Measurements from ENCODE around the gene GDPD4. TPM values are rescaled to one million over a fixed set of nuclear protein-coding genes. Genes with fewer than 3 reads are reported as not detected.

GDPD4 gene
- total RNA-seq, 1 experiment from 2014 or later: not detected

GRCh38 chr11:77201991-77202841 is 99.3 kb downstream of the GDPD4 start:
- POLR2A ChIA-PET: no interaction called here
- in situ Hi-C loops (cut with HindIII; ENCODE audit: low pct_unique_long_range_greater_than_20kb, low sequenced_read_pairs): no loop called here
- BruUV-seq (replicated peaks): no TSS peak
- Histone ChIP-seq H3K36me3 (ENCODE audit: control insufficient read depth, insufficient read depth, low read length) (no peaks in the 10 kb centered on the region), H3K9me3 (ENCODE audit: control insufficient read depth, insufficient read depth, low read depth, low read length) (no peaks in the 10 kb centered on the region), H3K4me1 (ENCODE audit: control insufficient read depth, insufficient read depth, low read length) (no peaks in the 10 kb centered on the region), H3K27me3 (ENCODE audit: control insufficient read depth, insufficient read depth, low read length) (no peaks in the 10 kb centered on the region), H3K4me3 (ENCODE audit: low read depth in 2 of 2, low read length in 2 of 2) (no peak overlapping the region), H3K27ac (ENCODE audit: low read length) (no peak overlapping the region)
- intact Hi-C loops (cut with micrococcal nuclease; ENCODE audit: unreplicated experiment): no loop called here
- no peak for ATAC-seq
- no peak for DNase-seq (ENCODE audit: low read depth, low spot score)
- TF ChIP-seq SIN3A (IDR thresholded peaks at IDR 0.05; ENCODE audit: borderline replicate concordance, insufficient read depth, low read depth, low read length) (no peak), REST (IDR thresholded peaks at IDR 0.05; ENCODE audit: insufficient read depth in 1 of 2, low read depth in 2 of 2, low read length in 1 of 2) (no peak), POLR2AphosphoS5 (IDR thresholded peaks at IDR 0.05; ENCODE audit: low read depth, low read length) (no peak), CTCF (IDR thresholded peaks at IDR 0.05) (no peak), TCF7L2 (IDR thresholded peaks at IDR 0.05; ENCODE audit: low read depth, low read length) (no peak)
- CTCF ChIA-PET: interaction anchor here (0.5 kb wide), 1 partner anchor 346 kb away, joined by 3 read pairs; no protein-coding TSS in a partner anchor

- Histone ChIP-seq H3K27me3 (ENCODE audit: control insufficient read depth, insufficient read depth, low read length) (no peaks in the 10 kb centered on the region), H3K4me1 (ENCODE audit: control insufficient read depth, insufficient read depth, low read length) (no peaks in the 10 kb centered on the region), H3K27ac (ENCODE audit: low read length) (no peak overlapping the region), H3K9me3 (ENCODE audit: control insufficient read depth, insufficient read depth, low read depth, low read length) (no peaks in the 10 kb centered on the region), H3K36me3 (ENCODE audit: control insufficient read depth, insufficient read depth, low read length) (no peaks in the 10 kb centered on the region), H3K4me3 (ENCODE audit: low read depth in 2 of 2, low read length in 2 of 2) (no peak overlapping the region)
- ATAC-seq (no peak), DNase-seq (ENCODE audit: low read depth, low spot score) (no peak)
- POLR2A ChIA-PET: no interaction called here
- BruUV-seq (replicated peaks): no TSS peak
- intact Hi-C loops (cut with micrococcal nuclease; ENCODE audit: unreplicated experiment) (no loop called here), in situ Hi-C loops (cut with HindIII; ENCODE audit: low pct_unique_long_range_greater_than_20kb, low sequenced_read_pairs) (no loop called here)
- TF ChIP-seq POLR2AphosphoS5 (IDR thresholded peaks at IDR 0.05; ENCODE audit: low read depth, low read length) (no peak), TCF7L2 (IDR thresholded peaks at IDR 0.05; ENCODE audit: low read depth, low read length) (no peak), SIN3A (IDR thresholded peaks at IDR 0.05; ENCODE audit: borderline replicate concordance, insufficient read depth, low read depth, low read length) (no peak), CTCF (IDR thresholded peaks at IDR 0.05) (no peak), REST (IDR thresholded peaks at IDR 0.05; ENCODE audit: insufficient read depth in 1 of 2, low read depth in 2 of 2, low read length in 1 of 2) (no peak)
- CTCF ChIA-PET: no interaction called here
These were observed 100.1 kb downstream of the GDPD4 start for GRCh38 chr11:77201370-77201769.
